K562 (cell line): Measurements from ENCODE around the gene APBA2.

ENCODE experiments used
- CTCF ChIP-seq, 3 experiments: IDR thresholded peaks in 2 of 3; conservative IDR thresholded peaks in 1 of 3; 2 replicates each; pipeline ENCODE4 v1.5.1; 2011 to 2012; ENCODE audit warnings: low read length in 3 of 3, mild to moderate bottlenecking in 3 of 3, control low read depth in 2 of 3, improper control_type of control experiment in 1 of 3, inconsistent platforms in 1 of 3, low read depth in 1 of 3, mixed read lengths in 1 of 3, moderate library complexity in 1 of 3; ENCODE audit not compliant: insufficient read depth in 2 of 3
- FOSL1 ChIP-seq: fragments of 200-800 bp; sonication (Bioruptor generic); conservative IDR thresholded peaks from 2 replicates; pipeline ENCODE4 v1.6.1; 2016; ENCODE audit warnings: missing genetic modification characterization, missing compliant biosample characterization
- MTA3 ChIP-seq: fragments of 450-650 bp; formaldehyde crosslinking; IDR thresholded peaks from 2 replicates; pipeline ENCODE4 v1.6.1; 2017; ENCODE audit warnings: mild to moderate bottlenecking, borderline replicate concordance
- NFIX ChIP-seq: fragments of 250-450 bp; sonication (Bioruptor Pico); IDR thresholded peaks from 2 replicates; pipeline ENCODE4 v1.4.0; 2020; ENCODE audit warnings: low read depth, mild to moderate bottlenecking, moderate library complexity
- POLR3A ChIP-seq: IDR thresholded peaks from 2 replicates; pipeline ENCODE4 v1.6.1; 2011; ENCODE audit warnings: borderline replicate concordance, mild to moderate bottlenecking, moderate library complexity; ENCODE audit not compliant: insufficient read length, insufficient read depth; ENCODE audit errors: extremely low read depth
- ZNF121 ChIP-seq: sonication (generic); formaldehyde crosslinking; conservative IDR thresholded peaks from 2 replicates; pipeline ENCODE4 v1.8.0; 2022; ENCODE audit warnings: missing genetic modification reagents
- TF ChIP-seq, protein P1 (sequence below): fragments of 450-650 bp; IDR thresholded peaks from 2 replicates; pipeline ENCODE4 v1.7.1; 2018; ENCODE audit warnings: mild to moderate bottlenecking, low read depth; ENCODE audit not compliant: partially characterized antibody
- TF ChIP-seq, protein P2 (sequence below): sonication (generic); formaldehyde crosslinking; IDR thresholded peaks from 2 replicates; pipeline ENCODE4 v1.5.0; 2020; ENCODE audit warnings: missing genetic modification reagents
- TF ChIP-seq, protein P3 (sequence below): sonication (generic); formaldehyde crosslinking; IDR thresholded peaks from 2 replicates; pipeline ENCODE4 v1.9.0; 2022; ENCODE audit warnings: mild to moderate bottlenecking, missing genetic modification reagents

- TF ChIP-seq MTA3 (no peak), NFIX (CRISPR knock-in tag) (no peak), FOSL1 (no peak), CTCF (IDR thresholded peaks at IDR 0.05 in 2 of 3, conservative IDR thresholded peaks at IDR 0.05 in 1 of 3; ENCODE audit: insufficient read depth in 2 of 3, low read depth in 1 of 3, low read length in 3 of 3) (no peak), POLR3A (no peak), ZNF121 (CRISPR knock-in tag) (no peak)
- TF ChIP-seq, protein P1, sequence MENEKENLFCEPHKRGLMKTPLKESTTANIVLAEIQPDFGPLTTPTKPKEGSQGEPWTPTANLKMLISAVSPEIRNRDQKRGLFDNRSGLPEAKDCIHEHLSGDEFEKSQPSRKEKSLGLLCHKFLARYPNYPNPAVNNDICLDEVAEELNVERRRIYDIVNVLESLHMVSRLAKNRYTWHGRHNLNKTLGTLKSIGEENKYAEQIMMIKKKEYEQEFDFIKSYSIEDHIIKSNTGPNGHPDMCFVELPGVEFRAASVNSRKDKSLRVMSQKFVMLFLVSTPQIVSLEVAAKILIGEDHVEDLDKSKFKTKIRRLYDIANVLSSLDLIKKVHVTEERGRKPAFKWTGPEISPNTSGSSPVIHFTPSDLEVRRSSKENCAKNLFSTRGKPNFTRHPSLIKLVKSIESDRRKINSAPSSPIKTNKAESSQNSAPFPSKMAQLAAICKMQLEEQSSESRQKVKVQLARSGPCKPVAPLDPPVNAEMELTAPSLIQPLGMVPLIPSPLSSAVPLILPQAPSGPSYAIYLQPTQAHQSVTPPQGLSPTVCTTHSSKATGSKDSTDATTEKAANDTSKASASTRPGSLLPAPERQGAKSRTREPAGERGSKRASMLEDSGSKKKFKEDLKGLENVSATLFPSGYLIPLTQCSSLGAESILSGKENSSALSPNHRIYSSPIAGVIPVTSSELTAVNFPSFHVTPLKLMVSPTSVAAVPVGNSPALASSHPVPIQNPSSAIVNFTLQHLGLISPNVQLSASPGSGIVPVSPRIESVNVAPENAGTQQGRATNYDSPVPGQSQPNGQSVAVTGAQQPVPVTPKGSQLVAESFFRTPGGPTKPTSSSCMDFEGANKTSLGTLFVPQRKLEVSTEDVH, result no peak
- TF ChIP-seq, protein P2, sequence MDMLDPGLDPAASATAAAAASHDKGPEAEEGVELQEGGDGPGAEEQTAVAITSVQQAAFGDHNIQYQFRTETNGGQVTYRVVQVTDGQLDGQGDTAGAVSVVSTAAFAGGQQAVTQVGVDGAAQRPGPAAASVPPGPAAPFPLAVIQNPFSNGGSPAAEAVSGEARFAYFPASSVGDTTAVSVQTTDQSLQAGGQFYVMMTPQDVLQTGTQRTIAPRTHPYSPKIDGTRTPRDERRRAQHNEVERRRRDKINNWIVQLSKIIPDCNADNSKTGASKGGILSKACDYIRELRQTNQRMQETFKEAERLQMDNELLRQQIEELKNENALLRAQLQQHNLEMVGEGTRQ, result no peak
- TF ChIP-seq, protein P3, sequence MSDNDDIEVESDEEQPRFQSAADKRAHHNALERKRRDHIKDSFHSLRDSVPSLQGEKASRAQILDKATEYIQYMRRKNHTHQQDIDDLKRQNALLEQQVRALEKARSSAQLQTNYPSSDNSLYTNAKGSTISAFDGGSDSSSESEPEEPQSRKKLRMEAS (CRISPR knock-in tag), result no peak
Measured at GRCh38 chr15:29058903-29059539, 173.2 kb downstream of the APBA2 start.
